ENCODE results near the gene RPL14. TPM values are rescaled to one million over a fixed set of nuclear protein-coding genes. Genes with fewer than 3 reads are reported as not detected.

The RPL14 gene
- total RNA-seq, 1 donor from 2014 or later, result 1,360 TPM

GRCh38 chr3:40450438-40450837 is 6.7 kb upstream of the RPL14 start:
- Histone ChIP-seq H3K4me1 (peaks cover 19% of the 10 kb centered on the region), H3K27ac (no peak overlapping the region), H3K27me3 (ENCODE audit: low read depth) (no peaks in the 10 kb centered on the region), H3K36me3 (peaks cover 18% of the 10 kb centered on the region), H3K4me3 (no peak overlapping the region), H3K9me3 (no peaks in the 10 kb centered on the region)
- no peak for ATAC-seq
- no peak for TF ChIP-seq CTCF (IDR thresholded peaks at IDR 0.05)
- DNase-seq, result no peak
- intact Hi-C loops (cut with DNase I), result no loop called here

GRCh38 chr3:40451551-40451950 is 5.6 kb upstream of the RPL14 start:
- H3K36me3 ChIP-seq, result peaks cover 8% of the 10 kb centered on the region
- H3K9me3 ChIP-seq, result no peaks in the 10 kb centered on the region
- H3K4me1 ChIP-seq, result peaks cover 23% of the 10 kb centered on the region
- H3K27me3 ChIP-seq (ENCODE audit: low read depth), result no peaks in the 10 kb centered on the region
- no peak for TF ChIP-seq CTCF (IDR thresholded peaks at IDR 0.05)
- no peak overlapping the region for H3K4me3 ChIP-seq
- intact Hi-C loops (cut with DNase I), result no loop called here
- no peak overlapping the region for H3K27ac ChIP-seq
- ATAC-seq (no peak), DNase-seq (no peak)

DNA sequence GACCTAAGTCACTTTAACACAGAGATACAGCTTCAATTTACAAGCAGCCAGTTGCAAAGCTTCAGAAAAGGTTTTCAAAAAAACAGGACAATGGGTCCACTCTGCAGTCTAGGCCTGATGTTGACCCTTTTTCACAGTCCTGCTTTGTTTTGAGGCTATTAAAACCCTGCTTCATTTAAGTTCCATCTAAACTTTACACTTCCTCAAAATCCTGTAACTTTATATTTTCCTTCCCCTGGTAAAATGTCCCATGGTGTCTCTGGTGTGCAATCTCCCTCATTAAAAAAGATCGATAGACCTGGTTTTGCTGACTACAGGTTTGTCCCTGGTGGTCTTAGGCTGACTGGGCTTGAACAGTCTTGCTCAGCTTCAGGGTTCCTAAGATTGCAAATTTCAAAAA is 5.1 kb upstream of the RPL14 start:
- no peak for ATAC-seq
- peaks cover 8% of the 10 kb centered on the region for H3K36me3 ChIP-seq
- H3K27me3 ChIP-seq (ENCODE audit: low read depth), result no peaks in the 10 kb centered on the region
- peak overlapping the region; percentile 73 for H3K4me3 ChIP-seq
- no peak for DNase-seq
- H3K9me3 ChIP-seq, result no peaks in the 10 kb centered on the region
- H3K27ac ChIP-seq, result peak overlapping the region; percentile 96
- TF ChIP-seq CTCF (IDR thresholded peaks at IDR 0.05), result no peak
- intact Hi-C loops (cut with DNase I), result no loop called here
- H3K4me1 ChIP-seq, result peaks cover 24% of the 10 kb centered on the region

GRCh38 chr3:40452562-40452875 is 4.6 kb upstream of the RPL14 start:
- Histone ChIP-seq H3K4me1 (peaks cover 24% of the 10 kb centered on the region), H3K36me3 (peaks cover 8% of the 10 kb centered on the region), H3K27me3 (ENCODE audit: low read depth) (no peaks in the 10 kb centered on the region), H3K27ac (peak overlapping the region; percentile 96), H3K9me3 (no peaks in the 10 kb centered on the region), H3K4me3 (peak overlapping the region; percentile 73)
- intact Hi-C loops (cut with DNase I), result no loop called here
- TF ChIP-seq CTCF (IDR thresholded peaks at IDR 0.05), result no peak
- ATAC-seq (no peak), DNase-seq (no peak)

GRCh38 chr3:40452876-40453730 is 4.0 kb upstream of the RPL14 start:
- Histone ChIP-seq H3K4me3 (peak overlapping the region; percentile 73), H3K9me3 (no peaks in the 10 kb centered on the region), H3K36me3 (peaks cover 8% of the 10 kb centered on the region), H3K27ac (peak overlapping the region; percentile 96), H3K27me3 (ENCODE audit: low read depth) (no peaks in the 10 kb centered on the region), H3K4me1 (peaks cover 29% of the 10 kb centered on the region)
- DNase-seq (peak; percentile 99), ATAC-seq (peak; percentile 97 to 98)
- intact Hi-C loops (cut with DNase I), result no loop called here
- no peak for TF ChIP-seq CTCF (IDR thresholded peaks at IDR 0.05)
